Activated T-helper 1 cell treated with Interleukin-2 at 50 U/mL for 16 hours (primary cell): ENCODE data around the gene RILPL1.

ENCODE experiments used
- DNase-seq: peaks from one replicate; pipeline ENCODE4 v3.0.0-alpha.2; 2020; ENCODE audit warnings: low read depth

RILPL1 gene

GRCh38 chr12:123427036-123427769 lies 106.3 kb downstream of the RILPL1 start:
- no peak for DNase-seq

- no peak for DNase-seq
Measured at GRCh38 chr12:123421314-123421713, 112.2 kb downstream of the RILPL1 start.
